Stimulated activated CD4-positive, alpha-beta T cell treated with anti-CD3 and anti-CD28 coated beads, Interleukin-12 subunit alpha, Interleukin-12 subunit beta, amount 100 ng/mL, for 48 hours (primary cell): Measurements from ENCODE around the gene COL15A1.
A peak's percentile ranks its signal among the peaks of the same experiment; 100 is the strongest.

ENCODE experiments used
- DNase-seq, 3 donors: peaks; one replicate each; pipeline ENCODE4 v3.0.0-alpha.2; 2020; ENCODE audit warnings: low read depth in 2 of 3, low spot score in 1 of 3

Gene COL15A1

GRCh38 chr9:99052815-99053715, 109.4 kb downstream of the COL15A1 start:
- DNase-seq: no peak

GRCh38 chr9:99054581-99054980, 110.9 kb downstream of the COL15A1 start:
- DNase-seq: no peak

DNA sequence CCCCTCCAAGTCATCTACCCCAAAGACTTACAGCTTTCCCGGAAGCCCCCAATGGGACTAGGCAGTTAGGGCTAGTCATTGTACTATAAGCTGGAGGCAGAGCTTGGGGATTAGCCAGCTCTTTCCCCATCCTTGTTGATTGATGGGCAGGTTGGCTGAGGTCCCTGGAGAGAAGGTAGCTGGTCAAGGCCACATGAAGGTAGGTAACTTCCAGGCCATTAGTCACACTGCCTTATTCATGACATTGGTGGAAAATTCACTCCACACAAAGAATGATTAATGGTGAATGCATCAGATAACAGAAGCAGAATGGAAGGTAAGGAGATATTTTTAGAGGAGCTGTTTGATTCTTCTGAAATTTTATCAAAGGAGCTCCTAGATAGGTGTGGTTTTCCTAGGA, 111.7 kb downstream of the COL15A1 start:
- DNase-seq: no peak

DNA sequence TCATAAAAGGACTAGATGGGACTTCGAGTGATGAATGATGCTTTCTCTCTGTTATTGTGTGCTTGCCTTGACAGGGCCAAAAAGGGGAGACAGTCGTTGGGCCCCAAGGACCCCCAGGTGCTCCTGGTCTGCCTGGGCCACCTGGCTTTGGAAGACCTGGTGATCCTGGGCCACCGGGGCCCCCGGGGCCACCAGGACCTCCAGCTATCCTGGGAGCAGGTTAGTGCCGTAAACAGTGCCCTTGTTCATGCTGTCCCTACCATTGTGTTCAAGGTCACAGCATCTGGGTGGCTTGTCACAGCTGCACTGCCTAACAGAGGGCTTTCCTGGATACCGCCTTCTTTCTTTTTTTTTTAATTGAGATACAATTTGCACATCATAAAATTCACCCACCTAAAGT, 112.5 kb downstream of the COL15A1 start:
- no peak for DNase-seq

- peak in 1 of 3 donors; percentile 32 for DNase-seq
Measured at GRCh38 chr9:99056886-99057664, 113.4 kb downstream of the COL15A1 start.

- DNase-seq: peak; percentile 36 to 61 (median 58)
Measured at GRCh38 chr9:99057665-99058625, 114.2 kb downstream of the COL15A1 start.

DNA sequence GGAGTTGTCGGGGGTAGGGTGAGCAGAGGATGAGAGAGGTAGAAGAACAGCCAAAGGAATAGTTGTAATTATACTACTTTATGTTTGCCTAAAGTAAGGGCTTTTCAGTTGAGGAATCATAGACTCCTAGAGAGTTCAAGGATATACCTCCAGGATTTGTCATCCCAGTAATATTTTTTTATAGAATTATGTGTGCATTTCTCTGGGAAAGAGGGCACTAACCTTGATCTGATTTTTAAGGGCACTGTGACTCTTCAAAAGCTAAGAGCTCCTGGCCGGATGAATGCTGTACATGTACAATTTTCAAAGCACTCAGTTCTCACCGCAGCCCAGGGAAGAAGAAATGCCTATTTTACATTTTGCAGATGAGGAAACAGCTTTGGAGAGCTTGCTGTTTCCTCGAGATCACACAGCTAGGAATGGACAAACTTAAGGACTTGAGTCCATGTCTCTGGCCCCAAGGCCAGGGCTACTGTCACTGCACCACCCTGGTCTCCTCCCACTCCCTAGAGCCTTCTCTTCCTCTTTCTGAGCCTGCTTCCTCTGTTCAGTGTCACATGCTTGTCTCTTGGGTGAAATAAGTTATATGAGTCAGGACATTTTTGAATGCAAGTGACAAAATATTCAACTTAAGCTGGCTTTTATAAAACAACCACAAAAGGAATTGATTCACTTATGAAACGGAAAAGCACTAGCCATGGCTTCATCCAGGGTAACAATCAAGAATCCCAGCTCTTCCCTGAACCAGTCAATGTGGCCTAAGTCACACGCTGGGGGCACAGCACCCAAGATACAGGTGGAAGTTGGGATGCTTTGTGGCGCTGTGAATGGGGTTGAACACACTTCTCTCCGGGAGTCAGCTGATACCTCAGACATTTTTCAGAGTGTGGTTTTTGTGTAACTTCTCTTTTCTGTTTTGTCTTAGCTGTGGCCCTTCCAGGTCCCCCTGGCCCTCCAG, 115.5 kb downstream of the COL15A1 start:
- peak in 1 of 3 donors; percentile 16 for DNase-seq

GRCh38 chr9:99060621-99061020, 116.9 kb downstream of the COL15A1 start:
- no peak for DNase-seq

DNA sequence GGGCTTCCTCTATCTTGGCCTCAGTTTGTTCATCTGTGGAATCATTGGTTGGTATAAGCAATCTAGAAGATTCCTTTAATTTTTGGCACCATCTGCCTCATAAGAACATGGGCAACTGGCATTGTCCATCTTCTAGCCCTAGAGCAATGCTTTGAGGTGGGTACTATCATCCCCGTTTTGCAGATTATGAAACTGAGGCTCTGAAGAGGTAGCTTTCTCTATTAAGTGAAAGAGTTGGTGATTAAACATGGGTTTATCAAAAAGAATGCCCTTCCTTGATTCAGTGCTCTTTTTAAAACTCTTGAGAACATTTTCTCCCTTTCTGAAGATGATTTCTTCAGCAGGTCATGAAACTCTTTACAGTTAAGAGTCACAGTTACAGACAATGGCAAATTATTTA, 118.8 kb downstream of the COL15A1 start:
- DNase-seq: no peak

DNA sequence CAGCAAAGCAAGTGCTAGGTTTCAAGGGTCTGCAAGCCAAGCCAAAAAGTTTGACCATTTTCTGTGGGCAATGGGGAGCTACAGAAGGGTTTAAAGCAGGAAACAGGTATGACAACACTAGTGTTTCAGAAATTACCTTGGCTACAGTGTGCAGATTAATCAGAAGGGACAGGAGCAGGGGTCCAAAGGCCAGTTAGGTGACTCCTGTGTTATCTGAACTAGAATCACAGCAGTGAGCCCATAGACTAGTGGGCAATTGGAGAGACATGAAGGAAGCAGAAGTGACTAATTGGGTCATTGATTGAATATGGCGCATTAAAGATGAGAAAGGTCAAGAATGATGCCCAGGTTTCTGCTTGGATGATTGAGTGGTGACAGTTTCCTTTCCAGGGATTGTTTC, 119.8 kb downstream of the COL15A1 start:
- no peak for DNase-seq

DNA sequence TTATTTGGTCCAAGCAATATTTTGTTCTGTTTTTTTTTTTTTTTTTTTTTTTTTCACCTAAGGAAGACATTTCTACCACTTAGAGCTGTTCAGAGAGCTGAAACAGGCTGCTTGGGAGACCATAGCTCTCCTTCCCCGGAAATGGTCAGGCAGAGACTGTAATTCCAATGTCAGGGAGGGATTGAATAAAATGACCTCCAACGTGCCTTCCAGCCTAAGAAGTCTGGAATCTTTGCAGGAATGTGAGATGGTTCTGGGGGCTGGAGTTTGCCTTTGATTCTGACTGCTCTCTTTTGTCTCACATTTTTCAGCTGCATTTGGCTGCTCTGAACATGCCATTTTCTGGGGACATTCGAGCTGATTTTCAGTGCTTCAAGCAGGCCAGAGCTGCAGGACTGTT, 122.9 kb downstream of the COL15A1 start:
- DNase-seq: no peak

- no peak for DNase-seq
Measured at GRCh38 chr9:99069075-99069474, 125.4 kb downstream of the COL15A1 start.

- DNase-seq: no peak
Measured at GRCh38 chr9:99069546-99069945, 125.8 kb downstream of the COL15A1 start.

DNA sequence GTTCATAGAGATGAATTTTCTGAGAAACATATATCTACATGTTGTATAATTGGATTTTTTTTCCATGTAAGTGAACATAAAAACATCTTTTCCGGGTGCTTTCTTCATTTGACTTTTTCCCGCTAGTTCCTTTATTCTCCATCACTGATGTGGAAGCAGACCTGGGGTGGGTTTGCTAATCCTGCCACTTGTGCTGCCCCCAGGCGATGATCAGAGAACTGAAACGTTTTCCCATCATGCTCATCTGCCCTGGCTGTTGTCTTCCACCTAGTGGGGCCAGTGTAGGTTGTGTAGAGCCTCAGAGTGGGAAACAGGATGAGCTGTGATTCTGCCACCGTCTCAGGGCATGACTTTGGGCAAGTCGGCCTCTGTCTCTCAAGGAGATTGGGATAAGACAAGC, 127.0 kb downstream of the COL15A1 start:
- DNase-seq: no peak

- DNase-seq: no peak
Measured at GRCh38 chr9:99071313-99072039, 127.8 kb downstream of the COL15A1 start.

- DNase-seq: no peak
Measured at GRCh38 chr9:99072040-99072394, 128.3 kb downstream of the COL15A1 start.

DNA sequence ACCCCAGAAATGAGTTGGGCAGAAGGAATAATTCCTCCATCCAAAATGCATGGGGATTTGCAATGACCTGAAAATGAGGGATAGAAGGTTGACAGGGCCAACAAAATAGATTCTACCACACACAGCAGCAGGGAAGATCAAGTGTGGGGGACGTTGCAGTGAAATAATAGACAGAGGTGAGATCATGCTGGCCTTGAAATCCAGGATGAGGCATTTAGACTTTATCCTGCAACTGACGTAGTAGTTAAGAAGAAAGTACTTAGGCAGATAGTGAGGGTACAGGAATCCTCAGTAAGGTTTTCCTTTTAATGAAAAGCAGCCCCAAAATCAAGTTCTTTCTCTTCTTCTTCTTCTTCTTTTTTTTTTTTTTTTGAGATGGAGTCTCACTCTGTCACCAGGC, 129.6 kb downstream of the COL15A1 start:
- DNase-seq: no peak

DNA sequence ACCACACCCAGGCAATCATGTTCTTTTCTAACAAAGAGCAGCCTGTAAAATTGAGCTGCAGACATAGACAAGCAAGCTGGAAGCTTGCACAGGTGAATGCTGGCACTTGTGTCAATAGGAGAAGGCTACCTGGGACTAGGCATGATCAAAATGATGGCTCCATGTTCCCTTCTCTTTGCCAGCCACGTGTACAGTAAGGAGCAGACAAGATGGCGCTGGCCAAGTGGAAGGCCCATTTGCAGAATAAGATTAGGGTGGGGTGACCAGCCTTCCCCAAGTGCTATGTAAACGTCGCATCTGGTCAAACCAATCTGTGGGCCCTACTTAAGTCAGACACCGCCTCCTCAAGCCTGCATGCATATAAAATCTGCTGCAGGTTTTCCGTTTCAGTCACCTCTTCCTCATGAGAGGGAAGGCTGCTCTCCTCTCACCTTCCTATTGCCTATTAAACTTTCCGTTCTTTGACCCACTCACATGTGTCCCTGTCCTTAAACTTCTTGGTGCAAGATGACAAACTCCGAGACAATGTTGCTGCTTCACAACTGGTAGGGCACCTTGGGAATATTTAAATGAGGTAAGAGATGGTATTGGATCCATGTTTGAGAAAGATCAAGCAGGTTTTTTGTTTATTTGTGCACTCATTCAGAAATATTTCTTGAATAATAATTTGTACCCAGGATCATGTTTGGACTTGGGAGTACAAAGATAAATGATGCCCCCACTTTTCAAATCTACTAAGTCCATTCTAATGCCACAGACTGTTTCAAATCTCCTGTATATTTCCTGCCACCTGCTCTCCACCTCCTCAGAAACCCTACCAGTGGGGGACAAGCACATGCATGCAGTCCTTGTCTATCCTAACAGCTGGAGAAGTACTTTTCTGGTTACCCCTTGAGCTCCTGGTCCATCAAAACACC, 130.5 kb downstream of the COL15A1 start:
- DNase-seq: no peak
